ENCODE measurements around the gene NUDT17.

GRCh38 chr1:145796753-145797152 is 48.7 kb upstream of the NUDT17 start:
- TF ChIP-seq REST (IDR thresholded peaks at IDR 0.05; ENCODE audit: borderline replicate concordance) (no peak), REST (CRISPR knock-in tag; IDR thresholded peaks at IDR 0.05; ENCODE audit: low read depth) (no peak), TAF1 (IDR thresholded peaks at IDR 0.05; ENCODE audit: control insufficient read depth, extremely low read depth, insufficient read depth, low read length, severe bottlenecking) (no peak), ZZZ3 (IDR thresholded peaks at IDR 0.05) (no peak), MAFK (IDR thresholded peaks at IDR 0.05; ENCODE audit: low read length) (no peak), CTCF (IDR thresholded peaks at IDR 0.05 in 2 of 3, conservative IDR thresholded peaks at IDR 0.05 in 1 of 3; ENCODE audit: insufficient read depth in 2 of 3, low read depth in 1 of 3, low read length in 3 of 3) (no peak), CBX5 (IDR thresholded peaks at IDR 0.05; ENCODE audit: borderline replicate concordance, low read depth) (no peak), MLX (CRISPR knock-in tag; conservative IDR thresholded peaks at IDR 0.05) (no peak)
